ENCODE data around the gene NRBF2. TPM values are rescaled to one million over a fixed set of nuclear protein-coding genes. Genes with fewer than 3 reads are reported as not detected.

Gene NRBF2
- polyA plus RNA-seq, 1 experiment = 20.7 TPM

GRCh38 chr10:63114031-63114814 lies 18.9 kb upstream of the NRBF2 start:
- POLR2A ChIA-PET = no interaction called here
- CTCF ChIA-PET = no interaction called here

GRCh38 chr10:63115732-63116383 lies 17.3 kb upstream of the NRBF2 start:
- Histone ChIP-seq H3K4me3 (ENCODE audit: low read depth, low read length) (no peak overlapping the region), H3K36me3 (ENCODE audit: control insufficient read depth, insufficient read depth, low read length) (no peaks in the 10 kb centered on the region), H3K27me3 (ENCODE audit: control insufficient read depth, insufficient read depth, low read length) (no peaks in the 10 kb centered on the region)
- ChIA-PET CTCF (interaction anchor here (0.5 to 1.8 kb wide), 3 partner anchors 14 to 191 kb away, joined by 3 to 6 read pairs (median 3); no protein-coding TSS in a partner anchor), POLR2A (interaction anchor here (0.7 kb wide), 1 partner anchor 18 kb away, joined by 3 read pairs; the partner anchor contains the start of gene NRBF2)
- TF ChIP-seq CTCF (IDR thresholded peaks at IDR 0.05; ENCODE audit: insufficient read depth, low read depth, low read length) = no peak
- DNase-seq (ENCODE audit: low read depth) = peak; percentile 42

More at GRCh38 chr10:63114031-63114814, 18.9 kb upstream of the NRBF2 start:
- DNase-seq (ENCODE audit: low read depth) = peak; percentile 70
- no peak overlapping the region for H3K4me3 ChIP-seq (ENCODE audit: low read depth, low read length)
- no peaks in the 10 kb centered on the region for H3K27me3 ChIP-seq (ENCODE audit: control insufficient read depth, insufficient read depth, low read length)
- no peaks in the 10 kb centered on the region for H3K36me3 ChIP-seq (ENCODE audit: control insufficient read depth, insufficient read depth, low read length)
- no peak for TF ChIP-seq CTCF (IDR thresholded peaks at IDR 0.05; ENCODE audit: insufficient read depth, low read depth, low read length)

- TF ChIP-seq CTCF (IDR thresholded peaks at IDR 0.05; ENCODE audit: insufficient read depth, low read depth, low read length) = no peak
- CTCF ChIA-PET = interaction anchor here (1.8 kb wide), 1 partner anchor 32 kb away, joined by 6 read pairs; no protein-coding TSS in a partner anchor
- no peak for DNase-seq (ENCODE audit: low read depth)
- Histone ChIP-seq H3K4me3 (ENCODE audit: low read depth, low read length) (no peak overlapping the region), H3K36me3 (ENCODE audit: control insufficient read depth, insufficient read depth, low read length) (no peaks in the 10 kb centered on the region), H3K27me3 (ENCODE audit: control insufficient read depth, insufficient read depth, low read length) (no peaks in the 10 kb centered on the region)
- POLR2A ChIA-PET = no interaction called here
Observed at GRCh38 chr10:63116452-63117072, 16.6 kb upstream of the NRBF2 start.

GRCh38 chr10:63119041-63119440 lies 14.1 kb upstream of the NRBF2 start:
- ChIA-PET CTCF (no interaction called here), POLR2A (no interaction called here)
- Histone ChIP-seq H3K36me3 (ENCODE audit: control insufficient read depth, insufficient read depth, low read length) (no peaks in the 10 kb centered on the region), H3K27me3 (ENCODE audit: control insufficient read depth, insufficient read depth, low read length) (no peaks in the 10 kb centered on the region), H3K4me3 (ENCODE audit: low read depth, low read length) (no peak overlapping the region)
- no peak for TF ChIP-seq CTCF (IDR thresholded peaks at IDR 0.05; ENCODE audit: insufficient read depth, low read depth, low read length)
- no peak for DNase-seq (ENCODE audit: low read depth)

- peak; percentile 77 for DNase-seq (ENCODE audit: low read depth)
- no peak for TF ChIP-seq CTCF (IDR thresholded peaks at IDR 0.05; ENCODE audit: insufficient read depth, low read depth, low read length)
- Histone ChIP-seq H3K4me3 (ENCODE audit: low read depth, low read length) (no peak overlapping the region), H3K36me3 (ENCODE audit: control insufficient read depth, insufficient read depth, low read length) (no peaks in the 10 kb centered on the region), H3K27me3 (ENCODE audit: control insufficient read depth, insufficient read depth, low read length) (no peaks in the 10 kb centered on the region)
- POLR2A ChIA-PET = no interaction called here
- CTCF ChIA-PET = interaction anchor here (1.2 to 1.5 kb wide), 2 partner anchors 12 to 37 kb away, joined by 3 read pairs; no protein-coding TSS in a partner anchor
Observed at GRCh38 chr10:63120554-63120953, 12.6 kb upstream of the NRBF2 start.

Measured in BJ (cell line).